GM21723 (cell line): ENCODE measurements around the gene MANF.
A peak's percentile ranks its signal among the peaks of the same experiment; 100 is the strongest.
"Not testable (repeated sequence)": the region's sequence is repeated elsewhere in the genome, so short reads cannot be mapped to it uniquely, and the experiment has no call there.

Experiments used
- ATAC-seq: cut with Tn5 transposase; IDR thresholded peaks from one replicate; pipeline ENCODE4 v1.9.1; 2021; ENCODE audit warnings: mild to moderate bottlenecking, moderate library complexity; ENCODE audit not compliant: unreplicated experiment

The MANF gene

DNA sequence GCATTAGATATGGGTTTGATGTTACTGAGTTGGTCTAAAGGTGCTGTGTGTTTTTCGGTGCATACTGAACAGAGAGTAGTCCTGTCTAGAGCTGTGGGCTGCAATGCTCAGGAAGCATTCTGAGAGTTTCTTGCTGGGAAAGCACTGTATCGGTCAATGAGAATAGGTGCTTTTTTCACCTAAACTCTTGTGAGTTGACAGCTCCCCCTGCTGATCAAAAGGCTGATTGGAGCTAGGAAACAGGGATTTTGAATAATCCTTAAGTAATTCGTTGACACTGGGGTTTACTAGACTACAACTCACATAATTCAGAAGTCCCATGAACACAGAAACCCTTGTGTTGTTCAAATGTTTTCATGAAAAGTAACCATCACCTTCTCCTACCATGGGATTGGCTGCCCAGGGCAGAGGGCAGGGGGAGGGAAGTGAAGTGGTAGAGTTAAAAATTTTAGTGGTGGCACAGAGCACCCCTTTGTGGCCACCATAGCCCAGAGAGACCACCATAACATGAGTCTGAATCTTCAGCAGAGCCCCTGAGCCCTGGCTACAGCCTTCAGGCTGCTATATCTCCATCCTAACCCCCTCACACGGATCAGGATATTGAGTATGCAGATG lies 13.0 kb upstream of the MANF start:
- ATAC-seq: no peak

DNA sequence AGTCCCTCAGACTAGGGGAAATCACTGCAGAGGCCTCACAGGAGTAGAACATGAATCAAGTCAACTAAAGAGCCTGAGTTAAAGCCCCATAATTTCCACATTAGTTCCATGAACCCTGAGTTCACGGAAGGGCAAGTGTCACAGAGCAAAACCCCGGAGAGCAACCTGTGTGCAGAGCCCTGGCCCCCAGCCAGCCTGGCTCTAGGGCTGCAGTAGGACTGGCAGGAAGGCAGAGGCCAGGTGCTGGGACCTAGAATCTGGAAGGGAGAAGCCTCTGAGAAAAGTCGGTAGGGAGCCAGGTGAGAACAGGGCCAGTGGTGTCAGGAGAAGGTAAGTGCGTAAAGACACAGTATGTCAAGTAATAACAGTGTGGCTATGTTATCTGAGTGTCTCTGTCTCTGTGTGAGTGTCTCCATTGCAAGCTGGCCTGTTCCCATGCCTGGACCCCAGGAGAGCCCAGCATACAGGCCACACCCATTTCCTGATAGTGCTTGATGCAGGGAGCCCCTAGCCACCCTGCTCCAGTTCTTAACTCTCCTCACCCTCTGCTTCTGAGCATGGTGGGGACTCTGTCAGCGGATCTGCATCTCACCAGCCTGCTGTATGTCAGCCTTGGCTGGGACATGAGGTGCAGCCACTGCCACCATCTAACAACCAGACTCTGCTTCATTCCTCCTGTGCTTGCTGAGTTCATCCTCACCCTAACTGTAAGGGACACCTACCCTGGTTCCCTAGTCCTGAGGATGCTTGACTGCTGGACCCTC lies 11.3 kb upstream of the MANF start:
- ATAC-seq: no peak

DNA sequence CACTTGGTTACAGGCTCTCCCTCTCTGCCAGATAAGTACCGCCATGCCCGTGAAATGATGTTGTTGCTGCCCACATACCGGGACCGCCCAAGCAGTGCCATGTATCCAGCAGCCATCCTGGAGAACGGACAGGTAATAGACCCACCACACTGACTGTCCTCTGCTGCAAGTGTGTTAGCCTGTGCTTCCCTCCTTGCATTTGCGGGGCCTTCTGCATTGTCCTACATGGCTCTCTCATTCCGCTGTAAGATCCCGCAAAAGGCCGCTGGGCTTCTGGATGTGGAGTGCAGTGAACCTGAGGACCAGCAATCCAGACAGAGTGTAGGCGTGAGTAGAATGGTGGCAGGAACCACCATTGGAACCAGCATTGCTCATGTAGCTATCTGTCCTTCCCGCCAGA lies 10.6 kb upstream of the MANF start:
- ATAC-seq: no peak

DNA sequence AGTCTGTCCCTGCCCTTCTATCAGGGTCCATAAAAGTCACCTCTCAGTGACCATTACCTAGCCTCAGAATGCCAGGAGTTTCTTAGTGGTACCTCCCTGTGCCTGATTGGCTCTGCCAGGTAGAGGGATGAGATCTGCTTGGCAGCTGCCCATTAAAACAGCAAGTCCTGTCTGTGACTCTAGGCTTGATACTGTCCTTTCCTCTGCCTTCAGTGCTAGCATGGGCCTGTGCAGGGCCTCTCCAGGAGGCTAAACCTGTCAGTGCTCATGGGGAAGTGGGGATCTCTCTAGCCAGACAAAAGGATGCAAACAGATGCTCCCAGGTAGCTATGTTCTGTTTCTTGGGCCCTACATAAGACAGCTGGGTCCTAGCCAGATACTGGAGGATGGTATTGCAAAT lies 10.0 kb upstream of the MANF start:
- no peak for ATAC-seq

- ATAC-seq: no peak
These were observed 9.5 kb upstream of the MANF start for GRCh38 chr3:51375571-51375970.

DNA sequence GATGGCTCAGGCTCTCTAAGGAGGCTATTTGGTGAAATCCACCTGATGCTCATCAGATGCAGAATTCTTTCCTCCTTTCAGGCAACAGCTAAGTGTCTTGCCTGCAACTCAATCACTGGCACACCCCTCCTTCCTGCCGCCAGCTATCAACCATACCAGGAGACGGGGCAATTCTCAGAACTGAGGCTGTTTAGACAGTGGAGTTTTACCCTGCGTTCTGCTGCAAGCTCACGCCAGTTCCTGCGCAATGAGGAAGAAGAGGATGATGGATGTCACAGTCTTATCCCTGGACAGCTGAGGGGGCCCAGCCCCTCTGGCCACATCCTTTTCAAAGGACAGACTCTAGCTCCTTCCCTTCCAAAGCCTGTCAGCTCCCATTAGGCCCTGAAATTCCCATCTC lies 7.0 kb upstream of the MANF start:
- no peak for ATAC-seq

- ATAC-seq: no peak
These were observed 6.4 kb upstream of the MANF start for GRCh38 chr3:51378726-51379125.

GRCh38 chr3:51379301-51379700 lies 5.8 kb upstream of the MANF start:
- no peak for ATAC-seq

GRCh38 chr3:51379746-51380455 lies 5.2 kb upstream of the MANF start:
- no peak for ATAC-seq

- ATAC-seq: no peak
These were observed 4.3 kb upstream of the MANF start for GRCh38 chr3:51380601-51381332.

DNA sequence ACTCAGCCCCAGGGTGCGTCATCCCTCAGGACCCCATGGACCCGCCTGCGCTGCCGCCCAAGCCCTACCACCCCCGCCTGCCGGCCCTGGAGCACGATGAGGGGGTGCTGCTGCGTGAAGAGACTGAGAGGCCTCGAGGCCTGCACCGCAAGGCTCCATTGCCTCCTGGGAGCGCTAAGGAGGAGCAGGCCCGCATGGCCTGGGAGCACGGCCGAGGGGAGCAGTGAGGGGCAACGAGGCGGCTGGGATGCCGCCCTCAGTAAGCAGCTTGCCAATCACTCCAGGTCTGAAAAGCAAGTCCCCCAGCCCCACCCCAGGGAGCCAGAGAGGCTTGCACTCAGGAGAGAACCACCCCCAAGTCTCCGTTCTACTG lies 3.8 kb upstream of the MANF start:
- ATAC-seq: no peak

DNA sequence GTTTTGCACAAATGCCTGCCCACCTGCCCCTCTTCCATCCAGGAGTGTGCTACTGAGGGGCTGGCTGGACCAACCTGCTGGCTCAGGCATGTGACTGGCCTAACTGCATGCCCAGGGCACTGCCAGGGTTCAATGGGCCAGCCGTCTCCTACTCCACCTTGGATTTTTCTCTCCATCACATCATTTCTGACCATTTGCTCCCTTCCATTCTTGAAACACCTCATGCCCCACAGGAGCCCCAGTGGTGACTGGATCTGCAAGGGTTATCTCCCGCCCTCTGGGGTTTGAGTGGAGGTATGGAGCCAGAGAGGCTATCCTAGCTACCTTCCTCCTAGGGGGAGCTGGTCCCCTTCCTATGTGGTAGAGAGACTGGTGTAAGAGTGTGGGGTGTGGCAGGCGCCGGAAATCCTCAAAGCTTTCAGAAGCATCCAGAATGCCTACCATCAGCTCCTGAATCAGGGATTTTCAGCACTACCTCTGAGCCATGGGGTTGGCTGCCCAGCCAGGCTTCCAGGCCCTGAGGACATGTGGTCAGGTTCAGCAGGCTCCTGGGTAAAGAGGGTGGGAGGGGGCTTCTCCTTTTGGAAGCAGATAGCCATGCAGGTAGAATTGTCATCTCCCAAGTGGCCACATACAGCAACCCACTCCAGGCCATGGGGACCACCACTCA lies 2.9 kb upstream of the MANF start:
- ATAC-seq: no peak

DNA sequence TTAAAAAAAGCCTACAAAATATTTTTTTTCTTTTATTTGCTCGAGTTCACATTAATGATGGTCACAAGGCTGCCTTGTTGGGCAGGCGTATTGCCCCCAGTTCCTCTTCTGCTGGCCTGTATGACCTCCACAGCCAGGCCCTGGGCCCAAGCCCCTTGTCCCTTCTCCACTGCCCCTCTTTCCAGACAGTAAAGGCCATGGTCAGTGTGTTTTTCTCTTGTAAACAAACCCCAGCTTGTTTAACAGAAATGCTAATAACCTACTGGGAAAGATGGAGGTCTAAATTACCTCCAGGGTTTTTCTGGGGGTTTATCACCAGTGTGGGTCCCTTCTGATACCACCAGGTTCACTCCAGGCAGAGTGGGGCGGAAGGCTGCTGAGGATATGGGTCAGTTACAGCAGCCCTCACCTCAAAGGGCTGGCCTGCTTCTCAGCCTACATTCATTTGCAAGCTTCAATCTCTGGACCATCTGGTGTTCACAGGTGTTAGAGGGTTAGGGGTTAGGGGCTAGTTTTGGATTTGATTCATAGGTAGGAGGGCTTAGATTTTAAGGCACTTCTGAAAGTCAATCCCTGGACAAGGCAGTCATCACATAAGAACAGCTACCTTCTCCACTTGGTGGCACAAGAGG lies 2.0 kb upstream of the MANF start:
- no peak for ATAC-seq

- ATAC-seq: peak; percentile 21
These were observed 901 bp upstream of the MANF start for GRCh38 chr3:51384055-51384725.

- ATAC-seq: no peak
These were observed 565 bp downstream of the MANF start for GRCh38 chr3:51385621-51386091.

GRCh38 chr3:51386159-51386851 lies 1.2 kb downstream of the MANF start:
- no peak for ATAC-seq

- ATAC-seq: no peak
These were observed 1.8 kb downstream of the MANF start for GRCh38 chr3:51386852-51387229.

DNA sequence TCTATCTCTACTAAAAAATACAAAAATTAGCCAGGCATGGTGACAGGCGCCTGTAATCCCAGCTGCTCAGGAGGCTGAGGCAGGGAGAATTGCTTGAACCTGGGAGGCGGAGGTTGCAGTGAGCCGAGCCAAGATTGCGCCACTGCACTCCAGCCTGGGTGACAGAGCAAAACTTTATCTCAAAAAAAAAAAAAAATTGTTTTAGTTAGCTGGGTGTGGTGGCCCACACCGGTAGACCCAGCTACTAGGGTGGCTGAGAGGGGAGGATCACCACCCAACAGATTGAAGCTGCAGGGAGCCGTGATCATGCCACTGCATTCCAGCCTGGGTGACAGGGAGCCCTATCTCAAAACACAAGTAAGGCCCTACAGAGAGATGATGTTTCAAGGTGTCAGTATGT lies 2.2 kb downstream of the MANF start:
- ATAC-seq: not testable (repeated sequence)

DNA sequence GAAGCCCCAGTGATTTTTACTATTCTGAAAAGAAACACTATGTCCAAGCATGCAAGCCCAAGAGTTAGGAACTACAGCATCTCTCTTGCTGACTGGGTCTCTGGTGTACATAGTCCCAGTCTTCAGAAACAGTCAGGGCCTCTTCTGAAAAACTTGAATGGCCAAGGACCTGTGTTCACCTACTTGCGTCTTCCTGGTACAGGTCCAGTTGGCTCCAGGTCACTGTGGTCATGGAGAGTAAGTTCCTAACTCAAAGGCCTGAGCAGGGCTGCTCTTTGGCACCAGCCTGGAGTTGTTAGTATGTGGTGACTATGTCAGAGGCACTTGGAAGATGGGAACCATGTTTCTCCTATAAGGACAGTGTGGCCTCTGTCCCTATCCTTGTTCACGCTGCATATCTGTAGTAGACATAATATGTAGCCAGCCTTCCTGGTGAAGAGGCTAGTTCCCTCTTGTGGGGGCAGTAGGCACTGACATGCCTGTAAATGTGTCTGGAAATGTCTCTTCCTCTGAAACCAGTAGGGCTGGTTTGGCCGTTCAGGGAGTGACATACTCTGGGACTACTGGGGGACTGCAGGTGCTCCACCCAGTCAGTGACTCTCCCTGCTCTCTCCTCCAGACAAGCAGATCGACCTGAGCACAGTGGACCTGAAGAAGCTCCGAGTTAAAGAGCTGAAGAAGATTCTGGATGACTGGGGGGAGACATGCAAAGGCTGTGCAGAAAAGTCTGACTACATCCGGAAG lies 3.4 kb downstream of the MANF start:
- no peak for ATAC-seq
